GM12878 (cell line): ENCODE data around the gene THUMPD2. TPM values are rescaled to one million over a fixed set of nuclear protein-coding genes. Genes with fewer than 3 reads are reported as not detected.

ENCODE experiments used
- BACH1 ChIP-seq: fragments of 450-650 bp; IDR thresholded peaks from 2 replicates; pipeline ENCODE4 v1.6.1; 2017; ENCODE audit warnings: mild to moderate bottlenecking, borderline replicate concordance
- BHLHE40 ChIP-seq, 2 experiments: fragments of 450-650 bp in 1 of 2; IDR thresholded peaks; 2 replicates each; pipeline ENCODE4 v1.6.1; 2011 to 2017; ENCODE audit warnings: low read depth in 2 of 2, borderline replicate concordance in 1 of 2, improper control_type of control experiment in 1 of 2, low read length in 1 of 2, mild to moderate bottlenecking in 1 of 2
- CHD1 ChIP-seq: IDR thresholded peaks from 2 replicates; pipeline ENCODE4 v1.6.1; 2012; ENCODE audit warnings: low read depth, low read length, improper control_type of control experiment
- SIX5 ChIP-seq: IDR thresholded peaks from 2 replicates; pipeline ENCODE4 v1.6.1; 2011; ENCODE audit warnings: mild to moderate bottlenecking, low read depth, low read length, moderate library complexity; ENCODE audit not compliant: severe bottlenecking
- SMC3 ChIP-seq: IDR thresholded peaks from 2 replicates; pipeline ENCODE4 v1.6.1; 2011; ENCODE audit warnings: low read length, improper control_type of control experiment, borderline replicate concordance
- TCF12 ChIP-seq: IDR thresholded peaks from 2 replicates; pipeline ENCODE4 v1.6.1; 2011; ENCODE audit warnings: low read depth, mild to moderate bottlenecking, low read length
- YY1 ChIP-seq: IDR thresholded peaks from 2 replicates; pipeline ENCODE4 v1.6.1; 2011; ENCODE audit warnings: low read depth, mild to moderate bottlenecking, low read length
- ZNF207 ChIP-seq: fragments of 450-650 bp; IDR thresholded peaks from 2 replicates; pipeline ENCODE4 v1.6.1; 2014; ENCODE audit warnings: antibody characterized with exemption, mild to moderate bottlenecking, borderline replicate concordance
- polyA plus RNA-seq, 11 experiments: library from polyadenylated mRNA; depleted of rRNA in 4 of 11; unstranded in 6 of 11; stranded (reverse) in 5 of 11; fragments of >200 nt; fragmentation: Nextera tagmentation in 4 of 11; fragmentation: Illumina TruSeq in 1 of 11; extraction: Ambion mirVana in 4 of 11; extraction: Trizol in 1 of 11; gene quantifications; 1 replicate in 1 of 11; 2 replicates in 10 of 11; pipeline versions ENCODE4 v1.2.1 to v1.2.3, GENCODE V29; 2011 to 2016; ENCODE audit warnings: inconsistent platforms in 2 of 11, missing spikeins in 2 of 11, low read depth in 1 of 11
- total RNA-seq, 4 experiments: library from RNA; depleted of rRNA in 3 of 4; stranded (reverse); fragments of >200 nt in 3 of 4; fragmentation: Illumina TruSeq in 1 of 4; extraction: Trizol in 1 of 4; gene quantifications; 2 replicates each; pipeline versions ENCODE4 v1.2.1 to v1.2.3, GENCODE V29; 2013 to 2021
- TF ChIP-seq, protein P1 (sequence below): fragments of 450-650 bp; formaldehyde crosslinking; IDR thresholded peaks from 2 replicates; pipeline ENCODE4 v1.4.0; 2020; ENCODE audit warnings: mild to moderate bottlenecking, moderate library complexity
- TF ChIP-seq, protein P2 (sequence below): fragments of 150-350 bp; IDR thresholded peaks from 2 replicates; pipeline ENCODE4 v1.6.1; 2016; ENCODE audit warnings: low read depth, low read length

Gene THUMPD2
- total and polyA plus RNA-seq, 10 of the 15 experiments (the other 5 are each of a cell fraction or from before 2014, with no cell fraction given), result 6.7 to 19.7 (median 13.8) TPM

DNA sequence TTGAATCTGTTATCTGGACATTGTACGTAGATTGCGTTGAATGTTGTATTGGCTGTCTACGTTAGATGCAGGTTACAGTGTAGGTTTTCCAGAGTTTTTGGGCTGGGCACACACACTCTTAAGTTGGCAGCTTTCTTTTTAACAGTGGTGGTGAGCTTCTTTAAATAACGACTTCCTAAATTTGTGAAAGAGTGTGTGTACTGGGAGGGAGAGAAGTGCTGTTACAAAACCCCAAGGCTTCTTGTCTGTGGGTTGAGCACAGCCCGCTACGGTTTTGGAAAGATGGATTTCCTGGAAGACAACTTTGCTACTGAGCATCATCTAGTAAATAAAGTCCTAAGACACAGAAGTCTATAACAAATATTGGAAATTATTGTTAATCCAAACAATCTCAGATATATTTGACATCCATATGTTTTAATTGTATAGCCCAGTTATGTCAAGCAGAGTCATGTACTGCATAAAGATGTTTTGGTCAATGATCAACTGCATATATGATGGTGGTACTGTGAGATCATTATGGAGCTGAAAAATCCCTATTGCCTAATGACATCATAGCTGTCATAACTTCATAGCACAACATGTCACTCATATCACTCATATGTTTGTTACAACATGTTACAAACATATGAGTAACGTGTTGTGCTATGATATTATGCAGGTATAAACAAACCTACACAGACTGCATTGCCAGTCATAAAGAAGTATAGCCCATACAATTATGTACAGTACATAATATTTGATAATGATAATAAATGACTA lies 7.9 kb upstream of the THUMPD2 start (continued):
- TF ChIP-seq, protein P1, sequence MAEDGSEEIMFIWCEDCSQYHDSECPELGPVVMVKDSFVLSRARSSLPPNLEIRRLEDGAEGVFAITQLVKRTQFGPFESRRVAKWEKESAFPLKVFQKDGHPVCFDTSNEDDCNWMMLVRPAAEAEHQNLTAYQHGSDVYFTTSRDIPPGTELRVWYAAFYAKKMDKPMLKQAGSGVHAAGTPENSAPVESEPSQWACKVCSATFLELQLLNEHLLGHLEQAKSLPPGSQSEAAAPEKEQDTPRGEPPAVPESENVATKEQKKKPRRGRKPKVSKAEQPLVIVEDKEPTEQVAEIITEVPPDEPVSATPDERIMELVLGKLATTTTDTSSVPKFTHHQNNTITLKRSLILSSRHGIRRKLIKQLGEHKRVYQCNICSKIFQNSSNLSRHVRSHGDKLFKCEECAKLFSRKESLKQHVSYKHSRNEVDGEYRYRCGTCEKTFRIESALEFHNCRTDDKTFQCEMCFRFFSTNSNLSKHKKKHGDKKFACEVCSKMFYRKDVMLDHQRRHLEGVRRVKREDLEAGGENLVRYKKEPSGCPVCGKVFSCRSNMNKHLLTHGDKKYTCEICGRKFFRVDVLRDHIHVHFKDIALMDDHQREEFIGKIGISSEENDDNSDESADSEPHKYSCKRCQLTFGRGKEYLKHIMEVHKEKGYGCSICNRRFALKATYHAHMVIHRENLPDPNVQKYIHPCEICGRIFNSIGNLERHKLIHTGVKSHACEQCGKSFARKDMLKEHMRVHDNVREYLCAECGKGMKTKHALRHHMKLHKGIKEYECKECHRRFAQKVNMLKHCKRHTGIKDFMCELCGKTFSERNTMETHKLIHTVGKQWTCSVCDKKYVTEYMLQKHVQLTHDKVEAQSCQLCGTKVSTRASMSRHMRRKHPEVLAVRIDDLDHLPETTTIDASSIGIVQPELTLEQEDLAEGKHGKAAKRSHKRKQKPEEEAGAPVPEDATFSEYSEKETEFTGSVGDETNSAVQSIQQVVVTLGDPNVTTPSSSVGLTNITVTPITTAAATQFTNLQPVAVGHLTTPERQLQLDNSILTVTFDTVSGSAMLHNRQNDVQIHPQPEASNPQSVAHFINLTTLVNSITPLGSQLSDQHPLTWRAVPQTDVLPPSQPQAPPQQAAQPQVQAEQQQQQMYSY (CRISPR knock-in tag), result no peak
- TF ChIP-seq, protein P2, sequence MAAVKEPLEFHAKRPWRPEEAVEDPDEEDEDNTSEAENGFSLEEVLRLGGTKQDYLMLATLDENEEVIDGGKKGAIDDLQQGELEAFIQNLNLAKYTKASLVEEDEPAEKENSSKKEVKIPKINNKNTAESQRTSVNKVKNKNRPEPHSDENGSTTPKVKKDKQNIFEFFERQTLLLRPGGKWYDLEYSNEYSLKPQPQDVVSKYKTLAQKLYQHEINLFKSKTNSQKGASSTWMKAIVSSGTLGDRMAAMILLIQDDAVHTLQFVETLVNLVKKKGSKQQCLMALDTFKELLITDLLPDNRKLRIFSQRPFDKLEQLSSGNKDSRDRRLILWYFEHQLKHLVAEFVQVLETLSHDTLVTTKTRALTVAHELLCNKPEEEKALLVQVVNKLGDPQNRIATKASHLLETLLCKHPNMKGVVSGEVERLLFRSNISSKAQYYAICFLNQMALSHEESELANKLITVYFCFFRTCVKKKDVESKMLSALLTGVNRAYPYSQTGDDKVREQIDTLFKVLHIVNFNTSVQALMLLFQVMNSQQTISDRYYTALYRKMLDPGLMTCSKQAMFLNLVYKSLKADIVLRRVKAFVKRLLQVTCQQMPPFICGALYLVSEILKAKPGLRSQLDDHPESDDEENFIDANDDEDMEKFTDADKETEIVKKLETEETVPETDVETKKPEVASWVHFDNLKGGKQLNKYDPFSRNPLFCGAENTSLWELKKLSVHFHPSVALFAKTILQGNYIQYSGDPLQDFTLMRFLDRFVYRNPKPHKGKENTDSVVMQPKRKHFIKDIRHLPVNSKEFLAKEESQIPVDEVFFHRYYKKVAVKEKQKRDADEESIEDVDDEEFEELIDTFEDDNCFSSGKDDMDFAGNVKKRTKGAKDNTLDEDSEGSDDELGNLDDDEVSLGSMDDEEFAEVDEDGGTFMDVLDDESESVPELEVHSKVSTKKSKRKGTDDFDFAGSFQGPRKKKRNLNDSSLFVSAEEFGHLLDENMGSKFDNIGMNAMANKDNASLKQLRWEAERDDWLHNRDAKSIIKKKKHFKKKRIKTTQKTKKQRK, result no peak
- TF ChIP-seq SIX5 (no peak), YY1 (no peak), SMC3 (no peak), TCF12 (no peak), ZNF207 (no peak), BHLHE40 (IDR thresholded peaks at IDR 0.05; ENCODE audit: borderline replicate concordance in 1 of 2, low read depth in 2 of 2, low read length in 1 of 2) (no peak), BACH1 (no peak), CHD1 (no peak)
